Motor neuron (in vitro differentiated cells): Measurements from ENCODE around the gene COL6A3. TPM values are rescaled to one million over a fixed set of nuclear protein-coding genes. Genes with fewer than 3 reads are reported as not detected.

Source experiments
- ATAC-seq, 8 experiments: fragments of 200-7000 bp; cut with Tn5 transposase; replicated peaks in 6 of 8; 2 replicates each; pipeline ENCODE4 v1.8.0; 2021; ENCODE audit warnings: mild to moderate bottlenecking in 8 of 8, moderate library complexity in 8 of 8
- H3K27ac ChIP-seq, 2 donors: fragments of 250-450 bp; sonication (Bioruptor Pico); 2 replicates each; pipeline ENCODE4 v1.9.0; 2021; ENCODE audit warnings: antibody characterized with exemption in 2 of 2, mild to moderate bottlenecking in 2 of 2, moderate library complexity in 1 of 2
- H3K4me1 ChIP-seq, 2 donors: fragments of 250-450 bp; sonication (Bioruptor Pico); replicated peaks in 1 of 2; 2 replicates each; pipeline ENCODE4 v1.6.1; 2021; ENCODE audit warnings: antibody characterized with exemption in 2 of 2, mild to moderate bottlenecking in 2 of 2, moderate library complexity in 1 of 2
- H3K4me3 ChIP-seq, 5 donors: fragments of 250-450 bp; sonication (Bioruptor Pico); 2 replicates each; pipeline ENCODE4 v1.9.0; 2021; ENCODE audit warnings: antibody characterized with exemption in 5 of 5, mild to moderate bottlenecking in 5 of 5, moderate library complexity in 4 of 5
- WGBS, 10 experiments: fragments of 450-650 bp; shearing (Covaris generic); methylation state at CpG; one replicate each; pipeline ENCODE4 v1.0.0; 2022; 5-methylcytosine and 5-hydroxymethylcytosine counted together
- in situ Hi-C, 9 experiments: fragments of 400-800 bp; cut with MboI; loops; one replicate each; pipeline ENCODE4 v1.15.0; 2021; ENCODE audit warnings: low sequenced_read_pairs in 9 of 9, low pct_unique_long_range_greater_than_20kb in 2 of 9; ENCODE audit not compliant: unreplicated experiment in 9 of 9
- total RNA-seq, 8 experiments: library from RNA; unstranded; fragments of 300-600 nt; gene quantifications; 2 replicates each; pipeline versions ENCODE4 v1.2.3 to v1.2.4, GENCODE V29; 2022

The COL6A3 gene
- total RNA-seq, 8 experiments from 2014 or later, result 0.04 to 288 (median 1.0) TPM

GRCh38 chr2:237299906-237300305 is 114.1 kb downstream of the COL6A3 start:
- in situ Hi-C loops, result no loop called here
- 0 to 100% (median 40%) methylated on average over 1 to 3 of the region's 3 CpGs; no CpG with 5 or more reads in 5 of the 10 experiments for WGBS, 10 experiments
- H3K27ac ChIP-seq, result no peak overlapping the region
- peak in 3 of 8 experiments; percentile 79 to 85 (median 80) for ATAC-seq
- H3K4me3 ChIP-seq, result no peak overlapping the region
- H3K4me1 ChIP-seq, result no peaks in the 10 kb centered on the region

- in situ Hi-C loops, result no loop called here
- no peak overlapping the region for H3K27ac ChIP-seq
- no peaks in the 10 kb centered on the region for H3K4me1 ChIP-seq
- H3K4me3 ChIP-seq, result no peak overlapping the region
- peak in 1 of 8 experiments; percentile 8 for ATAC-seq
- 87 to 100% (median 90%) methylated on average over 1 to 7 of the region's 10 CpGs; no CpG with 5 or more reads in 4 of the 10 experiments for WGBS, 10 experiments
These were observed 115.5 kb downstream of the COL6A3 start for GRCh38 chr2:237298151-237299118.

GRCh38 chr2:237297421-237298150 is 116.4 kb downstream of the COL6A3 start:
- H3K27ac ChIP-seq, result no peak overlapping the region
- in situ Hi-C loops, result no loop called here
- H3K4me3 ChIP-seq, result no peak overlapping the region
- H3K4me1 ChIP-seq, result no peaks in the 10 kb centered on the region
- 29 to 83% (median 60%) methylated on average over 1 to 4 of the region's 6 CpGs; no CpG with 5 or more reads in 2 of the 10 experiments for WGBS, 10 experiments
- peak in 4 of 8 experiments; percentile 10 to 67 (median 28) for ATAC-seq

- in situ Hi-C loops, result no loop called here
- H3K4me1 ChIP-seq, result no peaks in the 10 kb centered on the region
- ATAC-seq, result peak in 3 of 8 experiments; percentile 40 to 73 (median 53)
- WGBS, 10 experiments, result 0 to 80% (median 25%) methylated on average over 1 to 2 of the region's 2 CpGs; no CpG with 5 or more reads in 2 of the 10 experiments
- H3K4me3 ChIP-seq, result no peak overlapping the region
- H3K27ac ChIP-seq, result no peak overlapping the region
These were observed 117.2 kb downstream of the COL6A3 start for GRCh38 chr2:237296756-237297155.

- ATAC-seq, result no peak
- WGBS, 10 experiments, result 86 to 100% (median 100%) methylated on average over 1 to 6 of the region's 10 CpGs; no CpG with 5 or more reads in 5 of the 10 experiments
- in situ Hi-C loops, result no loop called here
- Histone ChIP-seq H3K4me3 (no peak overlapping the region), H3K27ac (no peak overlapping the region), H3K4me1 (peaks cover 0 to under 1% of the 10 kb centered on the region in 2 donors)
These were observed 118.0 kb downstream of the COL6A3 start for GRCh38 chr2:237295889-237296480.

GRCh38 chr2:237294460-237294859 is 119.5 kb downstream of the COL6A3 start:
- 86 to 100% (median 100%) methylated on average over 1 of the region's 1 CpG; no CpG with 5 or more reads in 5 of the 10 experiments for WGBS, 10 experiments
- in situ Hi-C loops, result no loop called here
- no peak for ATAC-seq
- no peak overlapping the region for H3K4me3 ChIP-seq
- H3K4me1 ChIP-seq, result peaks cover 0 to 7% of the 10 kb centered on the region in 2 donors
- H3K27ac ChIP-seq, result no peak overlapping the region

- Histone ChIP-seq H3K27ac (no peak overlapping the region), H3K4me3 (no peak overlapping the region), H3K4me1 (peaks cover 0 to 7% of the 10 kb centered on the region in 2 donors)
- in situ Hi-C loops, result no loop called here
- WGBS, 10 experiments, result 71 to 100% (median 82%) methylated on average over 1 of the region's 1 CpG; no CpG with 5 or more reads in 3 of the 10 experiments
- no peak for ATAC-seq
These were observed 120.0 kb downstream of the COL6A3 start for GRCh38 chr2:237293978-237294377.

- peaks cover 0 to 7% of the 10 kb centered on the region in 2 donors for H3K4me1 ChIP-seq
- peak overlapping the region in 1 of 2 donors; percentile 3 for H3K27ac ChIP-seq
- WGBS, 10 experiments, result 0 to 56% (median 28%) methylated on average over 2 to 19 of the region's 20 CpGs
- peak overlapping the region in 1 of 5 donors; percentile 7 for H3K4me3 ChIP-seq
- in situ Hi-C loops, result no loop called here
- peak; percentile 92 to 97 (median 94) for ATAC-seq
These were observed 122.7 kb downstream of the COL6A3 start for GRCh38 chr2:237291138-237291792.

- no peak overlapping the region for H3K4me3 ChIP-seq
- WGBS, 10 experiments, result 16 to 97% (median 71%) methylated on average over 2 to 12 of the region's 12 CpGs; no CpG with 5 or more reads in 2 of the 10 experiments
- H3K4me1 ChIP-seq, result peaks cover 0 to 7% of the 10 kb centered on the region in 2 donors
- H3K27ac ChIP-seq, result no peak overlapping the region
- ATAC-seq, result peak in 2 of 8 experiments; percentile 18 to 19
- in situ Hi-C loops, result no loop called here
These were observed 123.7 kb downstream of the COL6A3 start for GRCh38 chr2:237290261-237290660.

GRCh38 chr2:237289139-237289538 is 124.8 kb downstream of the COL6A3 start:
- Histone ChIP-seq H3K4me3 (no peak overlapping the region), H3K4me1 (peaks cover 0 to 7% of the 10 kb centered on the region in 2 donors), H3K27ac (no peak overlapping the region)
- 40 to 98% (median 85%) methylated on average over 1 to 7 of the region's 7 CpGs; no CpG with 5 or more reads in 2 of the 10 experiments for WGBS, 10 experiments
- ATAC-seq, result no peak
- in situ Hi-C loops, result no loop called here

GRCh38 chr2:237287872-237288271 is 126.1 kb downstream of the COL6A3 start:
- Histone ChIP-seq H3K27ac (no peak overlapping the region), H3K4me3 (no peak overlapping the region), H3K4me1 (peaks cover 0 to 7% of the 10 kb centered on the region in 2 donors)
- WGBS, 10 experiments, result 82 to 100% (median 85%) methylated on average over 1 of the region's 1 CpG; no CpG with 5 or more reads in 2 of the 10 experiments
- in situ Hi-C loops, result no loop called here
- no peak for ATAC-seq
